ENCODE measurements around the gene KDM2A. TPM values are rescaled to one million over a fixed set of nuclear protein-coding genes. Genes with fewer than 3 reads are reported as not detected.
"Not testable (repeated sequence)": the region's sequence is repeated elsewhere in the genome, so short reads cannot be mapped to it uniquely, and the experiment has no call there.

The KDM2A gene
- total RNA-seq, 2 experiments from 2014 or later, result 83.8 to 94.0 TPM

DNA sequence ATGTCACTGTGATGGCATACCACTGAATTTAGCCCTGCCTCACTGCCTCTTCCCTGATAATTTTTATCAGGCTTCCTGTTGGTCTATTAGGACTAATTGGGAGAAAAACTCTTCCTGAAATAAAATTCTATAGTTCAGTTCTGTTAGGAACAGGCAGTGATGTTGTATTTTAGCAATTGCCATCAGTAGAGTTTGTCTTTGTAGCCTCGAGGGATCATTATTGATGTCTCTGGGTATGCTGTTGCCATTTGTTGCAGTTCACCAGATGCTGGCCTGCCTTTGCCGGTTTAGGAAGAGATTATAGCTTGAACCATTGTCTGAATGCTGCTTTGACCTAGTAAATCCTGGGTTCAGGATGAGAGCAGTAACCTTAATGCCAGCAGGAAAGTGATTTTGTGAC is 41.0 kb downstream of the KDM2A start:
- no peaks in the 10 kb centered on the region for H3K9me3 Mint-ChIP-seq
- no peak for DNase-seq
- no peaks in the 10 kb centered on the region for H3K27me3 Mint-ChIP-seq
- POLR2A ChIA-PET, result no interaction called here
- H3K4me1 Mint-ChIP-seq, result peaks cover 17% of the 10 kb centered on the region
- no peak overlapping the region for H3K4me3 Mint-ChIP-seq
- peaks cover 13% of the 10 kb centered on the region for H3K36me3 Mint-ChIP-seq (ENCODE audit: low read depth)
- no peak overlapping the region for H3K27ac Mint-ChIP-seq
- CTCF ChIA-PET, result no interaction called here

DNA sequence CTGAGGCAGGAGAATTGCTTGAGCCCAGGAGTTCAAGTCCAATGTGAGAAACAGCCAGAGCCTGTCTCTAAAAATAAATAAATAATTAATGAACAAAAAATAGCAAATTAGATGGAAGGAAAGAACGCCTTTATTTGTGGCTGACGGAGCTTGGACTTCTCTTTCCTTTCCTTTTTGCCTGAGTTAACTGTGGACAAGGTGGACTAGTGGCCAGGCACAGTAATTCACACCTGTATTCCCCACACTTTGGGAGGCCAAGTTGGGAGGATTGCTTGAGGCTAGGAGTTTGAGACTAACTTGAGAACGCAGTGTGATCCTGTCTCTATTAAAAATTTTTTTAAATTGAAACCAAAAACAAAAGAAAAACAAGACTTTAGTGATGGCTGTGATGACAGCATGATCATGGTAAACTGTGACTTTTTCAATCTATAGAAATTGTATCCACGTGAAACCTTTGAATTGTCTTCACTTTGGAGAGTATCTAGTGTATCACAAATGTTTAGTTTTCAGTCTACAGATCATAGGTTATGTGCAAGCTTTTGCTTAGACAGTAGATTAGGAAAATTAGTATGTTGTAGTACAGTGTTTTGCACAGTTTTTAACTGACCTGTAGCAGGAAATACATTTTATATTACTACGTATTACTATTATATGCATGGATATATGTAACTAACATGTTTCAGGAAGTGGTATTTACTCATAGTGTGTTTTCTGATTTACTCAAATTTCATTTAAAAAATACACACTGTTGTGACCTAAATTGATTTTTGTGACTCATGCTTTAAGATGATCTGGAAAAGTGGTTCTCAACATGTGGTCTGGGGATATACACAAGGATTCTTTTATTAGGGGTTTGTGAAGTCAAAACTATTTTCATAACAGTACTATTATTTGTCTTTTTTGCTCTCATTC is 42.1 kb downstream of the KDM2A start:
- no peaks in the 10 kb centered on the region for H3K9me3 Mint-ChIP-seq
- no peak overlapping the region for H3K4me3 Mint-ChIP-seq
- ChIA-PET CTCF (interaction anchor here (0.6 kb wide), 1 partner anchor 156 kb away, joined by 3 read pairs; no protein-coding TSS in a partner anchor), POLR2A (interaction anchor here (0.5 kb wide), 1 partner anchor 9 kb away, joined by 9 read pairs; no protein-coding TSS in a partner anchor)
- H3K36me3 Mint-ChIP-seq (ENCODE audit: low read depth), result peaks cover 13% of the 10 kb centered on the region
- H3K27ac Mint-ChIP-seq, result no peak overlapping the region
- H3K4me1 Mint-ChIP-seq, result peaks cover 20% of the 10 kb centered on the region
- DNase-seq, result no peak
- H3K27me3 Mint-ChIP-seq, result no peaks in the 10 kb centered on the region

DNA sequence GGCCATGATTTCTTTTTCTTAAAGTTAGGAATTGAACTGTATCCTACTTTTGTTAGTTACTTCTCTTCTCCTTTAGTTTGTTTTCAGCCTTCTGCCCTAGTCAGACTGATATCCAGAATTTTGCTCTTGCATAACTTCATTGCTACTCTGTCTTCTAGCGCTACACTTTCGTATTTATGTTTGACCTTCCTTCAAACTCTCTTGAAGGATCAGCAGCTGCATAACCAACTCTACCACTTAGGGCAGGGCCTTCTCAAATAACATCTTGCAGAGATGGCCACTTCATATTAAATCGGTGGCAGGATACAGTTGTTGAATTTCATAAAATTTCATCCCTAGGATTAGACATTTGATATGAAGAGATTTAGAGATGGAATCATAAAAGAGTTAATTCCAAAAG is 43.9 kb downstream of the KDM2A start:
- Mint-ChIP-seq H3K4me3 (no peak overlapping the region), H3K9me3 (no peaks in the 10 kb centered on the region), H3K4me1 (peaks cover 23% of the 10 kb centered on the region), H3K27me3 (no peaks in the 10 kb centered on the region), H3K36me3 (ENCODE audit: low read depth) (peaks cover 13% of the 10 kb centered on the region), H3K27ac (no peak overlapping the region)
- ChIA-PET POLR2A (no interaction called here), CTCF (no interaction called here)
- no peak for DNase-seq

DNA sequence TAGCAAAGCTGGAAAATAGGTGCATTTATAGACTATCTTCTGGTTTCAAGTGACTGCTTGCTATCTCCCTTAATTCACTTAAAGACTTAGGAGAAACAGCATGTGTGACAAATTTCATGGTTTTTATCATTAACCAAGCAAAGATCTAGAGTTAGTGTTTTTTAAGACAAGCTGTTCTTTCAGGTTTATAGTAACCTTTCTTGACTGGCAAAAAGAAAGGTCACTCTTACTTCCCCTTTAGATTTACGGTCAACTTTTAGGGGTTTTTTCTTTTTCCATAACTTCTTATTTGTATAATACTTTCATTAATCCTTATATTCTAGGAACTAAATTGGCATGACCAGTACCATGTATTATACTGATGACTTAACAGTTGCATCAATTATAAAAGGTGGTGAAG is 46.6 kb downstream of the KDM2A start:
- Mint-ChIP-seq H3K4me1 (peaks cover 25% of the 10 kb centered on the region), H3K36me3 (ENCODE audit: low read depth) (peaks cover 10% of the 10 kb centered on the region), H3K27me3 (no peaks in the 10 kb centered on the region), H3K27ac (no peak overlapping the region), H3K4me3 (no peak overlapping the region), H3K9me3 (no peaks in the 10 kb centered on the region)
- DNase-seq, result no peak
- ChIA-PET POLR2A (no interaction called here), CTCF (interaction anchor here (1.0 kb wide), 1 partner anchor 17 kb away, joined by 3 read pairs; no protein-coding TSS in a partner anchor)

DNA sequence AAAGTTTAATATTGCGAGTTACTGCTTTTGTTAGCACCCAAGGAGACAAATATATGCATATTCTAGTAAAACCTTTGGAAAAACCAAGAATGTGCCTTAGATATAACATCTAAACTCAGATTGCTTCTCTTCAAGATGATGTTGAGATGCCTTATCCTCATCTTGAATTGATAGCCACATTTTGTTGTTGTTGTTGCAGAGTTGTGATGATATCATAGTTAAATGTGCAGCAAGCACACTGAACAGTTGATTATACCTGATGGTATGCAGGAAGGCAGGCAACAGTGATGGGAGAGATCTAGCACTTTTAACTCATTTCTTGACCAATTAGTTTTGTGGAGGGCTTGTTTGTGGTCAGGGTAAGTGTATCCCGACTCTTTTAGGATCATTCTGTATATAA is 48.0 kb downstream of the KDM2A start:
- ChIA-PET CTCF (interaction anchor here (0.6 to 1.8 kb wide), 6 partner anchors 10 to 413 kb away, joined by 3 to 9 read pairs (median 4); no protein-coding TSS in a partner anchor), POLR2A (no interaction called here)
- no peak for DNase-seq
- Mint-ChIP-seq H3K4me3 (no peak overlapping the region), H3K9me3 (no peaks in the 10 kb centered on the region), H3K27me3 (no peaks in the 10 kb centered on the region), H3K36me3 (ENCODE audit: low read depth) (peaks cover 10% of the 10 kb centered on the region), H3K4me1 (peaks cover 19% of the 10 kb centered on the region), H3K27ac (no peak overlapping the region)

DNA sequence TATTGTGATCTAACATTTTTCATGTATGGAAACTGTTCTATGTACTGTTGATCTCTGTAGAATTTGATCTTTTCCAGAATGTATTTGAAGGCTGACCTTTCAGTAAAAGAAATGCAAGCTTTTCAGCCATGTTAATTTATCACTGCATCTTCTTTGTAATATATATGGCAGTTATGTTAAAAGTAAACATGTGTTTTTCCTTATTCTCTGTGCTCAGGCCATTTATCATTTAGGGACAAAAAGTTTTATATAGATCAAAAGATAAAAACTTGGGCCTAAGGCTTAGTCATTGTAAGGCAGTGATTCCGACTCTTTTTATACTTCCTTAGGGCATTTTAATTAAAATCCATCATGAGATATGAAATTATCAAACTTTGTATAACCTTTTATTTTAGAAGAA is 48.7 kb downstream of the KDM2A start:
- no peak for DNase-seq
- H3K4me3 Mint-ChIP-seq, result no peak overlapping the region
- H3K27me3 Mint-ChIP-seq, result no peaks in the 10 kb centered on the region
- H3K36me3 Mint-ChIP-seq (ENCODE audit: low read depth), result peaks cover 12% of the 10 kb centered on the region
- peaks cover 19% of the 10 kb centered on the region for H3K4me1 Mint-ChIP-seq
- H3K27ac Mint-ChIP-seq, result no peak overlapping the region
- CTCF ChIA-PET, result interaction anchor here (0.7 to 1.8 kb wide), 3 partner anchors 10 to 41 kb away, joined by 3 to 9 read pairs (median 4); no protein-coding TSS in a partner anchor
- POLR2A ChIA-PET, result no interaction called here
- no peaks in the 10 kb centered on the region for H3K9me3 Mint-ChIP-seq

DNA sequence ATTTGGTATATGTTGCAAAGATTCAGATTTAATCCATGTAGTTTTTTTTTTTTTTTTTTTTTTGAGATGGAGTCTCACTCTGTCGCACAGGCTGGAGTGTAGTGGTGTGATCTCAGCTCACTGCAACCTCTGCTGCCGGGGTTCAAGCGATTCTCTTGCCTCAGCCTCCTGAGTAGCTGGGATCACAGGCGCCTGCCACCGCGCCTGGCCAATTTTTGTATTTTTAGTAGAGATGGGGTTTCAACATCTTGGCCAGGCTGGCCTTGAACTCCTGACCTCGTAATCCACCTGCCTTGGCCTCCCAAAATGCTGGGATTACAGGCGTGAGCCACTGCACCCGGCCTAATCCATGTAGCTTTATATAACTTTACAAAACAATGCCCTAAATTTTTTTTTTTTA is 49.8 kb downstream of the KDM2A start:
- H3K36me3 Mint-ChIP-seq (ENCODE audit: low read depth); POLR2A ChIA-PET; DNase-seq; H3K4me3 Mint-ChIP-seq; H3K27ac Mint-ChIP-seq; H3K9me3 Mint-ChIP-seq; H3K27me3 Mint-ChIP-seq: not testable (repeated sequence)
- H3K4me1 Mint-ChIP-seq, result peaks cover 17% of the 10 kb centered on the region
- CTCF ChIA-PET, result interaction anchor here (0.6 to 1.4 kb wide), 4 partner anchors 32 to 1335 kb away, joined by 3 to 5 read pairs (median 4); no protein-coding TSS in a partner anchor

DNA sequence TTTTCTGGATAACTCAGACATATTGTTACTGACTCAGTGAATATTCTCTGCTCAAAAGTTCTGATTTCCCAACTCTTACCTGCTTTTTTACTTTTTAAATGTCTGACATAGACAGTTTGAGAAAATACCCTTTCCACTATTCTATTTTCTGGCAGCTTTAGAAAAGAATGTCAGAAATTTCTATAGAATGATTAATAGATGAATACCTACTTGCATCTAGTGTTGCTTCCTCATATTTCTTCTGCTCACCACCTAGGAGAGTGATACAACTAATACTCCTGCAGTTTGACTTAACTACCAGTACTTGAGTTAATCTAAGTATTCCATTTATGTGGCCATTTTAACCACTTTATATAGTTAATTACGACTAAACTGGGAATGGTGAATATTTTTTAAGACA is 55.2 kb downstream of the KDM2A start:
- no peaks in the 10 kb centered on the region for H3K9me3 Mint-ChIP-seq
- peaks cover 6% of the 10 kb centered on the region for H3K36me3 Mint-ChIP-seq (ENCODE audit: low read depth)
- H3K27ac Mint-ChIP-seq, result no peak overlapping the region
- H3K27me3 Mint-ChIP-seq, result no peaks in the 10 kb centered on the region
- POLR2A ChIA-PET, result no interaction called here
- CTCF ChIA-PET, result interaction anchor here (0.7 kb wide), 1 partner anchor 93 kb away, joined by 3 read pairs; no protein-coding TSS in a partner anchor
- H3K4me3 Mint-ChIP-seq, result no peak overlapping the region
- no peak for DNase-seq
- H3K4me1 Mint-ChIP-seq, result peaks cover 6% of the 10 kb centered on the region

DNA sequence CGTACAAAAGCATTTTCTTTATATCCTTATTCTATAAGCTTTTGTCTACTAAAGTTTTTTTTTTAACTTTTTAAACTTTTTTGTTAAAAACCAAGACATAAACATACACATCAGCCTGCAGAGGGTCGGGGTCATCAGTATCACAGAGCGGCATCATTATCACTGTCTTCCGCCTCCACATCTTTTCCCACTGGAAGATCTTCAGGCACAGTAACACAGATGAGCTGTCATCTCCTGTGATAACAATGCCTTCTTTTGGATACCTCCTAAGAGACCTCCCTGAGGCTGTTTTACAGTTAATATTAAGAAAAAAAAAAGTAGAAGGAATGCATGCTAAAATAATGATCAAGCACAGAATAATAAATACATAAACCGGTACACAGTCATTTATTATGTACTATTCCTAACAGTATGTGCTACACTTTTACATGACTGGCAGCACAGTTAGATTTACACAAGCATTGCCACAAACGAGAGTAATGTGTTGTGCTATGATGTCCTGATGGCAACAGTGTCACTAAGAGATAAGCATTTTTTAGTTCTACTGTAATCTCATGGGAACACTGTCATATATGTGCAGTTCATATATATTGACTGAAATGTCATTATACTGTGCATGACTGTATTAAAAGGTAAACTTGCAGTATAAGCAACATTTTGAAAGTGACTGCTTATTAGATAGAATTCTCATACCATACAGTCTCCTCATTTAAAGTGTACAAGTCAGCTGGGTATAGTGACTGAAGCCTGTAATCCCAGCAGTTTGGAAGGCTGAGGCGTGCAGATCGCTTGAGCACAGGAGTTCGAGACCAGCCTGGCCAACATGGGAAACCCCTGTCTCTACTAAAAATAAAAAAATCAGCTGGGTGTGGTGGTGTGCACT is 58.6 kb downstream of the KDM2A start:
- no peaks in the 10 kb centered on the region for H3K9me3 Mint-ChIP-seq
- H3K36me3 Mint-ChIP-seq (ENCODE audit: low read depth), result peaks cover 13% of the 10 kb centered on the region
- no peak overlapping the region for H3K27ac Mint-ChIP-seq
- H3K4me1 Mint-ChIP-seq, result peaks cover 8% of the 10 kb centered on the region
- H3K27me3 Mint-ChIP-seq, result no peaks in the 10 kb centered on the region
- no peak overlapping the region for H3K4me3 Mint-ChIP-seq
- no peak for DNase-seq
- ChIA-PET POLR2A (no interaction called here), CTCF (interaction anchor here (1.3 kb wide), 1 partner anchor 10 kb away, joined by 9 read pairs; no protein-coding TSS in a partner anchor)

DNA sequence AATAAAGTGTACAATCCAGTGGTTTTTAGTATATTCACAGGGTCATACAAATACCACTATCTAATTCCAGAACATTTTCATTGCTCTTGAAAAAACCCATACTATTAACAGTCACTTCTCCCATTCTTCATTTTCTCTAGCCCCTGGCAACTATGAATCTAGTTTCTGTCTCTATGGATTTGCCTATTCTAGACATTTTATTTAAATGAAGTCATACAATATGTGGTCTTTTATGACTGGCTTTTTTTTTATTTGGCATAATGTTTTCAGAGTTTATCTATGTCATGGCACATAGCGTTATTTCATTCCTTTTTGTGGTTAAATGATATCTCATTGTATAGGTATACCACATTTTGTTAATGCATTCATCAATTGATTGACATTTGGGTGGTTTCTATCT is 59.4 kb downstream of the KDM2A start:
- H3K36me3 Mint-ChIP-seq (ENCODE audit: low read depth), result peaks cover 19% of the 10 kb centered on the region
- ChIA-PET POLR2A (no interaction called here), CTCF (no interaction called here)

DNA sequence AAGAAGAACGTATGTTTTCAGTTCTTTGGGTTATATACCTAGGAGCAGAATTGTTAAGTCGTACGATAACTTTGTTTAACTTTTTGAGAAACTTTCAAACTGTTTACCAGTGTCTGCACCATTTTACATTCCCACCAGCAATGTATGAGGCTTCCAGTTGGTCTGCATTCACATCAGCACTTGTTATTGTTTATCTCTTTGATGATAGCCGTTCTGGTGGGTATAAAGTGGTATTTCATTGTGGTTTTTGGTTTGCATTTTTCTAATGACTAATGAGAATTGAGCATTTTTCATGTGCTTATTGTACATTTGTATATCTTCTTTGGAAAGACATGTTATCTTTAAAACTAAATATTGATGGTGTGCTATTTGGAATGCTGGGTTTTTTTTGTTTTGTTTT is 59.8 kb downstream of the KDM2A start:
- H3K9me3 Mint-ChIP-seq, result no peaks in the 10 kb centered on the region
- peaks cover 22% of the 10 kb centered on the region for H3K36me3 Mint-ChIP-seq (ENCODE audit: low read depth)
- H3K27ac Mint-ChIP-seq, result no peak overlapping the region
- CTCF ChIA-PET, result no interaction called here
- POLR2A ChIA-PET, result no interaction called here
- no peaks in the 10 kb centered on the region for H3K27me3 Mint-ChIP-seq
- DNase-seq, result no peak
- peaks cover 8% of the 10 kb centered on the region for H3K4me1 Mint-ChIP-seq
- H3K4me3 Mint-ChIP-seq, result no peak overlapping the region

More for the DNA sequence above, 59.4 kb downstream of the KDM2A start:
- Mint-ChIP-seq H3K4me3 (no peak overlapping the region), H3K27me3 (no peaks in the 10 kb centered on the region), H3K4me1 (peaks cover 8% of the 10 kb centered on the region), H3K9me3 (no peaks in the 10 kb centered on the region), H3K27ac (no peak overlapping the region)
- no peak for DNase-seq

DNA sequence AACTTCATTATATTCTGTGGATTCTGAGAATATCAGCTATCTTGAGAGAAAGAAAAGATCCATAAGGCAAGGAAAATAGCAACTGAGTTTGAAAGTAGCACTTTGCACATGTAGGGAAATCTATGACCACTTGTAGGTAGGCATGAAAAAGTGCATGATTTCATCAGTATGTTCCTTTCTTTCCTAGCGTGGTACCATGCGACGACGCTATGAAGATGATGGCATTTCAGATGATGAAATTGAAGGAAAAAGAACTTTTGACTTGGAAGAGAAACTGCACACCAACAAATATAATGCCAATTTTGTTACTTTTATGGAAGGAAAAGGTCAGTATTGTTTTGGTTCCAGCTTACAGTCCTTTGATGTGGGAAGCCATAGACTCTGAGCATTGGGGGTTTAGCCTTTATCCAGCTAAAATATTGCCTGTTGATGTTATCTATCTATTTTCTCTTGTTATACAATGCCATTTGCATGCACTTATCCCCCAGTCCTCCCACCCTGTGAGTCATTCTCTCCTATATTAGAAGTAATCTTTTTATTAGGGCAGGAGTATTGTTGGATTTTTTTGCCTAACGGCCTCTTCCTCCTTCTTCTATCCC is 60.9 kb downstream of the KDM2A start:
- Mint-ChIP-seq H3K4me1 (peaks cover 6% of the 10 kb centered on the region), H3K27ac (no peak overlapping the region), H3K36me3 (ENCODE audit: low read depth) (peaks cover 28% of the 10 kb centered on the region)

More for the DNA sequence above, 60.9 kb downstream of the KDM2A start:
- no peak for DNase-seq
- CTCF ChIA-PET, result interaction anchor here (0.6 kb wide), 1 partner anchor 298 kb away, joined by 6 read pairs; no protein-coding TSS in a partner anchor
- Mint-ChIP-seq H3K4me3 (no peak overlapping the region), H3K27me3 (no peaks in the 10 kb centered on the region), H3K9me3 (no peaks in the 10 kb centered on the region)
- POLR2A ChIA-PET, result no interaction called here
